Activated CD4-positive, alpha-beta T cell treated with anti-CD3 and anti-CD28 coated beads, Interleukin-2, Interleukin-6, amounts not matched to agents 100 ng/mL and 50 ng/mL, durations not matched to agents 16 hours and 8 hours (primary cell): ENCODE data around the gene OAS2.
A peak's percentile ranks its signal among the peaks of the same experiment; 100 is the strongest.
"Not testable (repeated sequence)": the region's sequence is repeated elsewhere in the genome, so short reads cannot be mapped to it uniquely, and the experiment has no call there.

Experiments
- DNase-seq: peaks from one replicate; pipeline ENCODE4 v3.0.0-alpha.2; 2020

The OAS2 gene

GRCh38 chr12:112986291-112986800 is 8.0 kb downstream of the OAS2 start:
- DNase-seq = no peak

GRCh38 chr12:112987561-112987960 is 9.2 kb downstream of the OAS2 start:
- no peak for DNase-seq

- DNase-seq = peak; percentile 57
These were observed 9.9 kb downstream of the OAS2 start for GRCh38 chr12:112988224-112988623.

GRCh38 chr12:112988823-112989385 is 10.6 kb downstream of the OAS2 start:
- DNase-seq = not testable (repeated sequence)

GRCh38 chr12:112989806-112990205 is 11.5 kb downstream of the OAS2 start:
- no peak for DNase-seq

GRCh38 chr12:112992541-112993398 is 14.5 kb downstream of the OAS2 start:
- peak; percentile 73 for DNase-seq

GRCh38 chr12:112995008-112995407 is 16.7 kb downstream of the OAS2 start:
- no peak for DNase-seq

GRCh38 chr12:112996501-112996900 is 18.2 kb downstream of the OAS2 start:
- DNase-seq = no peak

GRCh38 chr12:112997506-112997905 is 19.2 kb downstream of the OAS2 start:
- DNase-seq = no peak

GRCh38 chr12:112998987-112999767 is 20.9 kb downstream of the OAS2 start:
- no peak for DNase-seq

- no peak for DNase-seq
These were observed 22.1 kb downstream of the OAS2 start for GRCh38 chr12:113000433-113000832.

- DNase-seq = no peak
These were observed 23.8 kb downstream of the OAS2 start for GRCh38 chr12:113002155-113002554.

- no peak for DNase-seq
These were observed 24.4 kb downstream of the OAS2 start for GRCh38 chr12:113002676-113003075.

- no peak for DNase-seq
These were observed 25.3 kb downstream of the OAS2 start for GRCh38 chr12:113003636-113004035.

- DNase-seq = no peak
These were observed 27.4 kb downstream of the OAS2 start for GRCh38 chr12:113005762-113006161.

GRCh38 chr12:113006206-113006605 is 27.9 kb downstream of the OAS2 start:
- DNase-seq = no peak

- DNase-seq = no peak
These were observed 28.3 kb downstream of the OAS2 start for GRCh38 chr12:113006641-113007040.

- no peak for DNase-seq
These were observed 28.8 kb downstream of the OAS2 start for GRCh38 chr12:113007166-113007565.

- no peak for DNase-seq
These were observed 32.4 kb downstream of the OAS2 start for GRCh38 chr12:113010701-113011100.

GRCh38 chr12:113014565-113014964 is 36.2 kb downstream of the OAS2 start:
- no peak for DNase-seq

- DNase-seq = no peak
These were observed 38.5 kb downstream of the OAS2 start for GRCh38 chr12:113016796-113017195.

GRCh38 chr12:113019025-113019424 is 40.7 kb downstream of the OAS2 start:
- no peak for DNase-seq

GRCh38 chr12:113021500-113021899 is 43.2 kb downstream of the OAS2 start:
- no peak for DNase-seq
